ENCODE measurements around the gene ELK1. TPM values are rescaled to one million over a fixed set of nuclear protein-coding genes. Genes with fewer than 3 reads are reported as not detected.
"Not testable (repeated sequence)": the region's sequence is repeated elsewhere in the genome, so short reads cannot be mapped to it uniquely, and the experiment has no call there.

ELK1 gene
- total and polyA plus RNA-seq, 10 of the 15 experiments (the other 5 are each of a cell fraction or from before 2014, with no cell fraction given) = 4.1 to 55.5 (median 32.9) TPM

DNA sequence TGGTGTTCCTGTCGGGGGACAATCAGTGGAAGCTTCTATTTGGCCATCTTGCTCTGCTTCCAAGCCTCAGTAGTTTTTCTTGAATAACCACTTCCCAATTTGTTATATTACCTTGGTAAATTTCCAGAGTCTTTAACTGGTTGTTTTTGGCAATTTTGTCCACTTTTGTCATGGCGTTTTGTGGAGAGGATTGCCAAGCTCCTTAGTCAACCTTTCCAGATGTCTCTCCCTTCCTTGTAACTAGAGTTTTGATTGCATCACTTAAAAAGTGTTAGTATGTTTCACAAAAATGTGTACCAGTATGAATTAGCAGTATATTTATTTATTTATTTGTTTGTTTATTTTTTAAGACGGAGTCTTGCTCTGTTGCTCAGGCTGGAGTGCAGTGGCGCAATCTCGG is 24.4 kb upstream of the ELK1 start:
- POLR2A ChIA-PET = no interaction called here
- Histone ChIP-seq H3K36me3 (ENCODE audit: control insufficient read depth in 2 of 2, insufficient read depth in 2 of 2, low read length in 1 of 2) (no peaks in the 10 kb centered on the region), H3K27me3 (replicated peaks in 1 of 2; ENCODE audit: control insufficient read depth in 2 of 2, insufficient read depth in 2 of 2, low read length in 1 of 2) (no peaks in the 10 kb centered on the region), H3K79me2 (ENCODE audit: control insufficient read depth, insufficient read depth, low read length) (no peaks in the 10 kb centered on the region), H3K4me1 (ENCODE audit: control insufficient read depth, insufficient read depth, low read length) (no peaks in the 10 kb centered on the region), H2AFZ (ENCODE audit: control insufficient read depth, low read depth, low read length) (no peak overlapping the region), H3K9me3 (replicated peaks; ENCODE audit: control insufficient read depth, insufficient read depth, low read length) (no peaks in the 10 kb centered on the region; the same call in 2 of the 3 replicates), H3K9ac (ENCODE audit: control insufficient read depth, insufficient read depth, low read length) (no peak overlapping the region), H3K27ac (ENCODE audit: control insufficient read depth, insufficient read depth) (no peak overlapping the region), H4K20me1 (ENCODE audit: control insufficient read depth, insufficient read depth) (no peaks in the 10 kb centered on the region), H3K4me3 (no peak overlapping the region), H3K4me2 (ENCODE audit: control insufficient read depth, insufficient read depth) (no peak overlapping the region)
- FAIRE-seq = no peak
- no peak for ATAC-seq
- 55% methylated on average over 5 of the region's 5 CpGs for WGBS (ENCODE audit: insufficient coverage, insufficient replicate concordance, low lambda C conversion rate, missing lambda C conversion rate)
- CTCF ChIA-PET = no interaction called here
- BruUV-seq (replicated peaks) = no TSS peak
- SMC1A ChIA-PET (ENCODE audit: uncharacterized antibody, unreplicated experiment) = no interaction called here
- RAD21 ChIA-PET (ENCODE audit: unreplicated experiment) = no interaction called here
- in situ Hi-C loops (cut with MboI) = no loop called here
- TF ChIP-seq RB1 (IDR thresholded peaks at IDR 0.05; ENCODE audit: borderline replicate concordance) (no peak), USF2 (IDR thresholded peaks at IDR 0.05; ENCODE audit: borderline replicate concordance, low read depth, low read length) (no peak), CBFB (IDR thresholded peaks at IDR 0.05; ENCODE audit: low read depth) (no peak)
- intact Hi-C loops (cut with micrococcal nuclease; ENCODE audit: unreplicated experiment) = no loop called here
- DNase-seq (ENCODE audit: low read depth, low spot score) = no peak

DNA sequence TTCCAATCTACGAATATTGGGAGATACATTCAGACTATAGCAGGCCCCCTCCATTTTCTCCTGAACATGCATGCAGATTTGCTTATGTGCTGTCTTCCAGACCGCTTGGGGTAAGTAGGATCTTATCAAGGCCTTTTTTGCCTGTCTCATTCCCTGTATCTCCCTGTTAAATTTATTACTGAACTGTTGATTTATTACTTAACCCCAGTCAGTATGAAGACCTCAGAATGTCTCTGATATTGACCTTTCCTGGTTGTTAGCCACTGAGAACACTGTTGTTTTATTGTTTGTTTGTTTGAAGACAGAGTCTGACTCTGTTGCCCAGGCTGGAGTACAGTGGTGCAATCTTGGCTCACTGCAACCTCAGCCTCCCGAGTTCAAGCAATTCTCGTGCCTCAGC is 15.4 kb upstream of the ELK1 start:
- H3K4me1 ChIP-seq (ENCODE audit: control insufficient read depth, insufficient read depth, low read length); in situ Hi-C loops (cut with MboI): not testable (repeated sequence)

More for the DNA sequence above, 15.4 kb upstream of the ELK1 start:
- intact Hi-C loops (cut with micrococcal nuclease; ENCODE audit: unreplicated experiment); H3K4me3 ChIP-seq; H2AFZ ChIP-seq (ENCODE audit: control insufficient read depth, low read depth, low read length); H3K79me2 ChIP-seq (ENCODE audit: control insufficient read depth, insufficient read depth, low read length); H3K9me3 ChIP-seq (replicated peaks; ENCODE audit: control insufficient read depth, insufficient read depth, low read length); CTCF ChIA-PET; FAIRE-seq; SMC1A ChIA-PET (ENCODE audit: uncharacterized antibody, unreplicated experiment); H4K20me1 ChIP-seq (ENCODE audit: control insufficient read depth, insufficient read depth); POLR2A ChIA-PET; BruUV-seq (replicated peaks); H3K36me3 ChIP-seq (ENCODE audit: control insufficient read depth in 2 of 2, insufficient read depth in 2 of 2, low read length in 1 of 2); H3K27me3 ChIP-seq (replicated peaks in 1 of 2; ENCODE audit: control insufficient read depth in 2 of 2, insufficient read depth in 2 of 2, low read length in 1 of 2); ATAC-seq; H3K9ac ChIP-seq (ENCODE audit: control insufficient read depth, insufficient read depth, low read length); DNase-seq (ENCODE audit: low read depth, low spot score); H3K27ac ChIP-seq (ENCODE audit: control insufficient read depth, insufficient read depth); RAD21 ChIA-PET (ENCODE audit: unreplicated experiment); H3K4me2 ChIP-seq (ENCODE audit: control insufficient read depth, insufficient read depth): not testable (repeated sequence)
- 16% methylated on average over 4 of the region's 4 CpGs for WGBS (ENCODE audit: insufficient coverage, insufficient replicate concordance, low lambda C conversion rate, missing lambda C conversion rate)
